T47D (cell line): ENCODE results near the gene ENTPD6.

Source experiments
- DNase-seq, 2 experiments: peaks; one replicate each; pipeline versions ENCODE4 v3.0.0 to v3.0.0-alpha.2; 2011 to 2012; ENCODE audit warnings: low read depth in 1 of 2, low spot score in 1 of 2
- JUND ChIP-seq: IDR thresholded peaks from 2 replicates; pipeline ENCODE4 v1.6.1; 2012; ENCODE audit warnings: low read depth
- in situ Hi-C: cut with HindIII; loops from 2 replicates; pipeline ENCODE4 v1.10.0; 2016; ENCODE audit warnings: low sequenced_read_pairs, low pct_unique_long_range_greater_than_20kb

The ENTPD6 gene

GRCh38 chr20:25247518-25247955, 52.0 kb downstream of the ENTPD6 start:
- no peak for TF ChIP-seq JUND
- in situ Hi-C loops = no loop called here
- DNase-seq = peak in 1 of 2 experiments; percentile 54

- TF ChIP-seq JUND = no peak
- in situ Hi-C loops = no loop called here
- DNase-seq = peak; percentile 77 to 95
These were observed 52.7 kb downstream of the ENTPD6 start, which contains the start of gene PYGB for GRCh38 chr20:25247956-25248785. PYGB (plus strand) TSS chr20:25248085; CDS start chr20:25248179, 94 bp downstream.

- DNase-seq = no peak
- in situ Hi-C loops = no loop called here
- TF ChIP-seq JUND = no peak
These were observed 53.3 kb downstream of the ENTPD6 start for GRCh38 chr20:25248786-25249172.

GRCh38 chr20:25249198-25249931, 53.9 kb downstream of the ENTPD6 start:
- DNase-seq = no peak
- in situ Hi-C loops = no loop called here
- no peak for TF ChIP-seq JUND

GRCh38 chr20:25250508-25250907, 55.0 kb downstream of the ENTPD6 start:
- no peak for DNase-seq
- in situ Hi-C loops = no loop called here
- TF ChIP-seq JUND = no peak

- in situ Hi-C loops = no loop called here
- DNase-seq = no peak
- TF ChIP-seq JUND = no peak
These were observed 55.5 kb downstream of the ENTPD6 start for GRCh38 chr20:25251019-25251418.

GRCh38 chr20:25251558-25251957, 56.0 kb downstream of the ENTPD6 start:
- DNase-seq = no peak
- no peak for TF ChIP-seq JUND
- in situ Hi-C loops = no loop called here

GRCh38 chr20:25252230-25252651, 56.7 kb downstream of the ENTPD6 start:
- in situ Hi-C loops = no loop called here
- no peak for DNase-seq
- no peak for TF ChIP-seq JUND

GRCh38 chr20:25252686-25253421, 57.3 kb downstream of the ENTPD6 start:
- DNase-seq = no peak
- no peak for TF ChIP-seq JUND
- in situ Hi-C loops = no loop called here

- DNase-seq = no peak
- in situ Hi-C loops = no loop called here
- TF ChIP-seq JUND = no peak
These were observed 58.2 kb downstream of the ENTPD6 start for GRCh38 chr20:25253606-25254275.

GRCh38 chr20:25254571-25254970, 59.1 kb downstream of the ENTPD6 start:
- no peak for DNase-seq
- no peak for TF ChIP-seq JUND
- in situ Hi-C loops = no loop called here
